CD4-positive, alpha-beta T cell treated with Interleukin-1 beta for 1 hour (primary cell): Measurements from ENCODE around the gene IGLL1.
"Not testable (repeated sequence)": the region's sequence is repeated elsewhere in the genome, so short reads cannot be mapped to it uniquely, and the experiment has no call there.

Source experiments
- DNase-seq, 2 donors: peaks; one replicate each; pipeline ENCODE4 v3.0.0-alpha.2; 2020 to 2022

IGLL1 gene

DNA sequence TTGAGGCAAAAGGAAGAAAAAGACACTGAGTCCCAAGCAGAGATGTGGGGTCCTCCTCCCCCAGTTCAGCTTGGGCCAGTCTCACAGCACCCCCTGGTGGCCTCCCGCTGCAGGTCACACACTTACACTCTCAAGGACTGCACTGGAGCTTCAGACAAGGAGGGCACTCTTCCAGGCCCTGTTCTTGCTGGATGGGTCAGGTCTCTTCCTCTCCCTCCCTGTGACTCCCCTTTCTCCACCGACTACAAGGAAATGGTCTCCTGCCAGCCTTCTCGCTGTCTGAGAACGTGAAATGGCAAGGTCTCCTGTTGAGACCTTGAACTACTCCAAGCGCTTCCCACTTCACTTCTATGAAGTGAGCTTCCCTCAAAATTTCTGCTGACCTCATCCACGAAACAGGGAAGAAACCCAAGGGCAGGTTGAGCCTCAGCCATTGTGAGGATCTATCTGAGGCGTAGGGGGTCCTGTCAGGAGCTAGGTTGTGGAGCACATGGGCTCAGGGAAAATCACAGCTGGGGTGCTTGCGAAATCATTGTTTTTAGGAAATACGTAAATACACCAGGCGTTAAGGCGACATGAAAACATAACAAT lies 11.2 kb upstream of the IGLL1 start:
- DNase-seq, result peak; percentile 41 to 47

DNA sequence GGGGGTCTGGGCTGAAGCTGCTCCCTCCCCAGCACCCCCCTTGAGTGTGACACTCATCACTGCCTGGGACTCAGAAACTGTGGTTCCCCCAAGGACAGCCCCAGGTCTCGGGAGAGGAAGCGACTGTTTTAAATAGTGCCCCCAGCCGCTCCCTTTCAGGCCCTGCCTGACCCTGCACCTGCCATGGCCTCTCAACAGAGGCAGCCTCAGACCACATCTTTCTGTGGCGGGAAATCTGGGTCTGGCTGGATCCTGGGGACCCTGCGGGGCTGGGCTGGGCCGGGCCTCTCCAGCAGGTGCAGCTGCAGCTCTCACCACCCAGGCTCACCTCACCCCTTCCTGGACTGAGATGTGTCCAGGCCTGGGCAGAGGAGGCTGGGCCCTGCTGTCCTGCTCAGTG lies 3.7 kb upstream of the IGLL1 start:
- no peak for DNase-seq

DNA sequence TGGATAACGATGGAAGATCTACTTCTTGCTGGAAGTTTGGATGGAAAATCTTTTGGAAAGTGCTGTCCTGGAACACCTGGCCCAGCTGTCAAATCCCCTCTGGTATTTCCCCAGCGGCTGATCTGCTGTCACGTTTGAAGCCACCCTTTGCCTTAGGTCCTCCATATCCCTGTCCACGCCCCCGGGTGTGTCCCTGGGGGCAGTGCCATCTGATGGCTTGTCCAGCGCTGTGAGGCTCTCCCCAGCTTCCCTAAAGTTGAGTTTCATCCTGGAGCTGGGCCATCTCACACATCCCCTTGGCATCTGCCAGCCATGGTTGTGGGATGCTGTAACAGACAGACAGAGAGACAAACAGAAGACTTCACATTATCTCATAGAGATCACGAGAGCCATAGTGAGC lies 3.1 kb upstream of the IGLL1 start:
- DNase-seq, result no peak

DNA sequence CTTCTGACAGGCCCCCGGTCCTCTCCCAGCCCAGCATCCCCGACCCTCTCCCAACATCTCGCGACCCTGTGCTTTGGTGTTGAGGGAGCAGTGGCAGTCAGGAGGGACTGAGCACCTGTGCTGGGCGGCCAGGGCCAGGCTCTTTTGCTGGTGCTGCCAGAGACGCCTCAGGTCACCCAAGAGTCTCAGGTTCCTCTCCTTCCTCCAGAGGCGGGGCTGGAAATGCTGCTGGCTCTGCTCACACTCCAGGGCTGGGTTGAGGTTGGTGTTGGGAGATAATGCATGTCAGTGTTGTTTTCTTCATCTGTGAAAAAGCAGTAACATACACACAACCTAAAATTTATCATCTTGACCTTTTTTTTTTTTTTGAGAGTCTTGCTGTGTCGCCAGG lies 1.2 kb upstream of the IGLL1 start:
- no peak for DNase-seq

DNA sequence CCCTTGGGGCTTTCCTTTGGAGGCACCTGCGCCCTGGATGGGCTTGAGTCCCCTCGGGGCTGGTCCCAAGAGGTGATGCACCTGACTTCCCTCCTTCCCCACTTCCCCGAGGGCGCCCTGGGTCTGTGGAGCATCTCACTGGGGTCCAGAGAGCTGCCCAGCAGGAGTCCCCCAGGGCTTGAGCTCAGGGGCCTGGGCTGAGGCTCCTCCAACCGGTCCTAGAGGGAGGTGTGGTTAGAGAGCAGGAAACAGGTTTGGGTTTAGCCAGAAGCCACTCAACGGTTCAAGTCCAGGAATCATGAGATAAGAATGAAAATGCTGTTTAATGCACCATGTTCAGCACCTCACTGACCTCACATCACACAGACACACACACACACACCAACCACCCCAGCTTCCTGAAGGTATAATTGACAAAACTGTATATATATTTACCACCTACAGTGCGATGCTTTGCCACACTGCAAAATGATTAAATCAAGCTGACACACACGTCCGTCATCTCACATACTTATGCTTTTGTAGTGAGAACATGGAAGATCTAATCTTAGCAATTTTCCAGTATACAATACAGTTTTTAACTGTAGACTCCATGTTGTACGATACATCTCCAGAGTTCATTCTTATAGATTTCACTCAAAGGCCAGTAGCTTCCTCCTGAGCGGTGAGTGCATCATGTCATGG lies 628 bp upstream of the IGLL1 start:
- no peak for DNase-seq

DNA sequence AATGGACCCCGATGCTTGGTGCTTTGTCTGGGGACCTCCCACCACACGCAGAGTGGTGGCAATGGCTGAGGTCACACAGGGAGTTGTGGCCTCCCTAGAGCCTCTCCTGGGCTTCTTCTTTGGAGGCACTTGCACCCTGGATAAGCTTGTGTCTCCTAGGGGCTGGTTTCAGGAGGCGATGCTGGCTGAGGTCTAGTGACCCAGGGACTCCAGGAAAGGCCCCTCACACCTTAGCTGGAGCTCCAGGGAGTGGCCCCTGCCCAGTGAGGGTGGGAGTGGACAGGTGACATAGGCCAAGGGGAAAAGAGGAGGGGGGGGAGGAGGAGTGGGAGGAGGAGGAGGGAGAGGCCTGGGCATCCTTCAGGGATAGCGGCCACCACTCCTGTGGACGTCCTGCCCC lies 810 bp downstream of the IGLL1 start:
- no peak for DNase-seq

DNA sequence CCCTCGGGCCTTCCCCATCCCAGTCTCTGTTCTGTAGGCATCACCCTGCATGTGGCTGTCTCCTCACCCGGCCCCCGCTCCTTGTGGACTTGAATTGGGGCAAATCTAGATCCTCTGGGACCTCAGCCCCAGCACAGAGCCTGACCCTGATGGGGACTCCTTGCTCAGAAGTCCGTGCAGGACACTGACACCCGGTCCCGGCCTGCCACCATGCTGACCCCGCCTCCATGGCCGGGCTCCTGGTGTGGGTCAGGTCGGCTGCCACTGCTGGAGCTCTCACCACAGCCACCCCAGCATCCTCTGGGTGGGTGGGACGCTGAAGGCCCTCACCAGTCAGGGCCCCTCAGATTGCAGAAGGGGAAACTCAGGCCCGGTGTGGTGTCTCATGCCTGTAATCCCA lies 1.8 kb downstream of the IGLL1 start:
- DNase-seq, result no peak

DNA sequence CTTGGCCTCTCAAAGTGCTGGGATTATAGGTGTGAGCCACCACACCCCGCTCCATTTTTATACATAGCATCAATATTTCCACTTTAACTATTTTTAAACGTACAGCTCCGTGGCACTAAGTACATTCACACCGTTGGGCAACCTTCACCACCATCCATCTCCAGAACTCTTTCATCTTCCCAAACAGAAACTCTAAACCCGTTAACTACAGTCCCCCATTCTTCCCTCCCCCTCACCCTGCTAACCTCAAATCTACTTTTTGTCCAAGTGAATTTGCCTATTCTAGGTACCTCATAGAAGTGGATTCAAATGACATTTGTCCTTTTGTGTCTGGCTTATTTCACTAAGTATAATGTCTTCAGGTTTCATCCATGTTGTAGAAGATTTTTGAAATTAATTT lies 3.4 kb downstream of the IGLL1 start:
- DNase-seq, result no peak

DNA sequence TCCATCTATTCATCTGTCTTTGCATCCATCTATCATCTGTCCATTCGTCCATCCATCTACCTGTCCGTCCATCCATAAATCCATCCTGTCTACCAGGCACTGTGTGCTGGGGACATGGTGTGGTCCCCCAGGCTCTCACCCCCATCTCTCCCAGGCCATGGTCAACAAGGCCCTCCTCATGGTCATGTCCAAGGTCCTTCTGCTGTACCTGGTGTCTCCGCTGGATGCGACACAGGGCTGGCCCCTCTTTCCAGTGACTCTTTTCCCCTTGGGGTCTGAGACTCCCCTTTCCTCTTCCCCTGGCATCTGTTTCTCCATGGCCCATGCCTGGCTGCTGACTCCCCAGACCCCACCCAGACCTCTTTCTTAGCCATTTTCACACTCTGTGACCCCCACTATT lies 4.5 kb downstream of the IGLL1 start:
- DNase-seq, result no peak

DNA sequence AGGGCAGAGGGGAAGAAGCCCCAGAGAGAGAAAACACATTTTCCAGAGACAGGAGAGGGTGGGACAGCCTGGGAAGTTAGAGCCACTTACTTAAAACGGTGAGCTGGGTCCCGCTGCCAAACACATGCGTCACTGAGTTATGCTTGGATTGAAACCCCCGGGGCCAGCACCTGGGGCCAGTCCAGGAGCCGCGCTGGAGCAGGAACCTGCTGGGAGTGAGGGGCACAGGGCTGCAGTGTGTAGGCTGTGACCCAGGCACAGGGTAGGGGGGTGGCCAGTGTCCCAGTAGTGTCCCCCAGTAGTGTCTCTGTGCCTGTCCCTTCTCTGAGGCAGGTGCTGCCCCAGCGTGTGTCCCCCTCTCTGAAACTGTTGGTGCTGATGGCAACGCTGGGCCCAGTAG lies 5.2 kb downstream of the IGLL1 start:
- no peak for DNase-seq

DNA sequence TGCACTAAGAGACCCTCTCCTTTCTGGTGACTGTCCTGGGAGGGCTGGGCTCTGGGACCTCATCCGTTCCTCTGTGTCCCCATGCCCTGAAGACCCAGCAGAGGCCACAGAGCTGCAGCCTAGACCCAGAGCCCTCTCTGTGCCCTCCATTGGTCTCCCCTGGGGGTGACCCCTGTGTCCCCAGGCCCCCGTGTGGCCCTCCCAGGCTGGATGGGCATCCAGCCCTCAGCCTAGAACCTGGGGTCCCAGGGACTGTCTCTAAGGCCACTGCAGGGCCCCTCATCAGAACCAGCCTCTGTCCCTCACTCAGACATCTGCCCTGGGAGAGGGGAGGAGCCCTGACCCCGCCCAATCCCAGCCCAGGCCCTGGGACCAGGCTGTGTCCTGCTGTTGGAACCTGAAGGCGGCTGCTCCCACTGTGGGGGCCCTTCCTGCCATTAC lies 5.7 kb downstream of the IGLL1 start:
- no peak for DNase-seq

DNA sequence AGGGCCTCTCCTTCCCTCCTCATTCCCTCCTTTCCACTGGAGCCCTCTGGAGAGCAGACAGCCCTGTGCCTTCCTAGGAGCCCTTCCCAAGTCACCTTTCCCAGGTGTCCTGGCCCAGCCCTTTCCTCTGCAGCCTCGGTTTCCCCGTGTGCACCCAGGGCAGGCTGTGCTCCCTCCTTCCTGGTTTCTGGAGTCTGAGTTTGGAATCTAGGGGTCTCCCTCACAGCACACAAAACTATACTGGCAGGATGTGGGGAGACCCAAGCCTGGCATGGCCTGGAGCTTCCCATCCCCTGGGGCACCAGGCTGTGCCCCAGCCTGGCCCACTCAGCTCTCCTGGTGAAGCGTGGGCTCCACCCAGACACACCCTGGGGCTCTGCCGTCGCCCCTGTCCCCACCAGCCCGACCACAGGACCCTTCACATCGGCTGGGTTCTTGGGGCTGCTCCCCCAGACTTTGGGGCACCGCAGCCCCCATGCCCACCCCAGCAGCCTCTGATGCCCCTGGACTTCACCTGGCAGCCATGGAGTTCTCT lies 6.3 kb downstream of the IGLL1 start:
- not testable (repeated sequence) for DNase-seq

DNA sequence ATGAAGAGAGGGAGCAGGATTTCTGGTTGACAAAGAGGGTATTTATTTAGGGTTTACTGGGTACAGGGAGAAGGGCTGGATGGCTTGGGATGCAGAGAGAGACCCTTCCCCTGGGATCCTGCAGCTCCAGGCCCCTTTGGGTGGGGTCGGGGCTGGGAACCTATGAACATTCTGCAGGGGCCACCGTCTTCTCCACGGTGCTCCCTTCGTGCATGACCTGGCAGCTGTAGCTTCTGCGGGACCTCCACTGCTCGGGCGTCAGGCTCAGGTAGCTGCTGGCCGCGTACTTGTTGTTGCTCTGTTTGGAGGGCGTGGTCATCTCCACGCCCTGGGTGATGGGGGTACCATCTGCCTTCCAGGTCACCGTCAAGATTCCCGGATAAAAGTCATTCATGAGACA lies 7.0 kb downstream of the IGLL1 start:
- not testable (repeated sequence) for DNase-seq

DNA sequence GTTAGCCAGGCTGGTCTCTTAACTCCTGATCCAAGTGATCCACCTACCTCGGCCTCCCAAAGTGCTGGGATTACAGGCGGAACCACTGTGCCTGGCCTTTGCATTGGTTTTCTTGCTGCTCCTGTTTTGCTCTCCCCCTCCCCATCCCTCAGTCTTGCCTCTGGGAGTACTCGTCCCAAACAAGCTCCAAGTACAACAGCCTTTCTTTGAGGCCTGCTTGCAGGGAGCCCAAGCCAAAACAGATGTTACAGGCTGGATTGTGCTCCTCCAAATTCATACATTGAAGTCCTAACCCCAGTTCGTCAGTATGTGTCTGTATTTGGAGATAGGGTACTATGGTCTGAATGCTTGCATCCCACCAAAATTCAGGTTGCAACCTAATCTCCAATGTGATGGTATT lies 8.6 kb downstream of the IGLL1 start:
- no peak for DNase-seq

DNA sequence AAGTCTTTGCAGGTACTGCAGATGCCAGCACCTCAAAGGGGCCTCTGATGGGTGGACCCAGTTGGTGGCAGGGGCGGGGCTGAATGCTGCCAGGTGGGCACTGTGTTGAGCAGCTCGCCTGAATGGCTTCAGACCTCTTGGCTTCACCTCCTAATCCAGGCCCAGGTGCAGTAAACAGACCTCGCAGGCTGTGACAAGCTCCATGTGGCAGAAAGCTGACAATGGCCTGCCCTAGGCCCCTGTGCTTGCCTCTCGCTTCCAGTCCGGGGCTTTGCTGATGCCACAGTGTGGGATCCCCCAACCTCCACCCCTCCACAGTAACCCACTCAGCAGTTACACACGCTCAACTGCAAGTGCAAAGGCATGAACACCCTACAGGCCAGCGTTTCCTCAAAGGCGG lies 9.4 kb downstream of the IGLL1 start:
- no peak for DNase-seq

DNA sequence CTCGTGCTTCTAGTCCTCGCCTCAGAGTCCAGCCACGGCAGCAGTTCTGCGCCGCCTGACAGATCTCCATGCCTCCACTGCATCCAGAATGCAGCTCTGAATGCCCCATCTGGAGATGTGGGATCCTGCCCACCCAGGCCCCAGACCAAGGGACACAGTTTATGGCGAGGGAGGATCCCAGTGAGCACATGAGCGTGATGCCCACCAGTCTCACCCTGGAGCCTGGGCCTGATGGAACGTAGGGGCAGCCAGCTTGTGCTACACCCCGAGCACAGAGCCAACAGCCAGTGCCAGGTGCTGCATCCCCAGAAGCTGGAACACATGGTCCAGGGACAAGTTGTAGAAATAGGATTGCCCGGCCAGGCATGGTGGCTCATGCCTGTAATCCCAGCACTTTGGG lies 10.4 kb downstream of the IGLL1 start:
- DNase-seq, result no peak

DNA sequence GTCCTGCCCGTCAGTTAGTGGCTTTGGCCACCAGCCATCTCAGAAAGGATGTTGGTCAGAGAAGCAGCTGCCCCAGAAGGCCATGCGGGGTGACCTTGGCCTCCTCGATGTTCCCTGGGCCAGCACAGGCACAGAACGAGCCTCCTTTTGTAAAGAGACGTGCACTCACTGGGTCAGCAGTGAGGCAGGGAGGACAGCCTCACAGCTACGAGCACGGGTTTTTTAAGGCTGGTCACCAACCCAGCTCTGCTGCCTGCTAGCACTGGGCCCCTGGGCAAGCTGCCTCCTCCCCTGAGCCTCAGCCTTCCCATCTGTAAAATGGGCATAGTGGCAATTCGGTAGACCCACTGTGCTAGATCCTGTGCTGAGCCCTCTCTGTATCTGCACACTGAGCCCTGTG lies 10.8 kb downstream of the IGLL1 start:
- DNase-seq, result no peak

DNA sequence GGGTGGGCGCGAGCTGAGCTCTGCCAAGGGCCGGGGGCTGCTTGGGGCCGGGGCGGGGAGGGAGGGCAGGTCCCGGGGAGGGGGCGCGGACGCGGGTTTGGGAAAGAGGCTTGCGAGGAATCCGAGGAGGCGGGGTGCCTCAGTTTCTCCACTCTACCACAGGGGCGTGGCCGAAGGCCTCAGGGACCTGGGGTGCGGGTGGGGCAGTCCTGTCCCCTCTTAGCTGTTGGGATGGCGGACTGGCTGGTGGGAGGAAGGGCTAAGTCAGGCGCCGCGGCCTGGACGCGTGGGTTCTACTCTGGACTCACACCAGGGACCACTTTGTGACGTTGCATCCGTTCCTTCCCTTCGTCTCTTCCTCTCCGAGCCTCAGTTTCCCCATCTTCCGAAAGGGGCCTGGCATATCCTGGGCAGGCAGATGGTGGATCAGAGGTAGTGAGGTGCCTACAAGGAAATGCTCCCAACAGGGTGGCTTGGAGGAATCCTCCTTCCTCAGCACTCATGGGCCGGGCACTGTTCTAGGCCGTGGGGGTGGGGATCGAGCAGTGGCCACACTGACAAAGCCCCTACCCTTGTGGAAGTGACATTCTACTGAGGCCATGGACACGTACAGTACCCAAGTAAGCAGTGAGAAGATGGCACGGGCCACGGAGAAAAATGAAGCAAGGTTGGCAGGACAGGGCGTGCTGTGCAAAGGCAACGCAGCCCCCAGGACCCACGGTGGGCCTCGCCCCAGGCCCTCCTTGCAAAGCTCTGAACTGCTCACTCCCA lies 13.2 kb downstream of the IGLL1 start:
- no peak for DNase-seq

DNA sequence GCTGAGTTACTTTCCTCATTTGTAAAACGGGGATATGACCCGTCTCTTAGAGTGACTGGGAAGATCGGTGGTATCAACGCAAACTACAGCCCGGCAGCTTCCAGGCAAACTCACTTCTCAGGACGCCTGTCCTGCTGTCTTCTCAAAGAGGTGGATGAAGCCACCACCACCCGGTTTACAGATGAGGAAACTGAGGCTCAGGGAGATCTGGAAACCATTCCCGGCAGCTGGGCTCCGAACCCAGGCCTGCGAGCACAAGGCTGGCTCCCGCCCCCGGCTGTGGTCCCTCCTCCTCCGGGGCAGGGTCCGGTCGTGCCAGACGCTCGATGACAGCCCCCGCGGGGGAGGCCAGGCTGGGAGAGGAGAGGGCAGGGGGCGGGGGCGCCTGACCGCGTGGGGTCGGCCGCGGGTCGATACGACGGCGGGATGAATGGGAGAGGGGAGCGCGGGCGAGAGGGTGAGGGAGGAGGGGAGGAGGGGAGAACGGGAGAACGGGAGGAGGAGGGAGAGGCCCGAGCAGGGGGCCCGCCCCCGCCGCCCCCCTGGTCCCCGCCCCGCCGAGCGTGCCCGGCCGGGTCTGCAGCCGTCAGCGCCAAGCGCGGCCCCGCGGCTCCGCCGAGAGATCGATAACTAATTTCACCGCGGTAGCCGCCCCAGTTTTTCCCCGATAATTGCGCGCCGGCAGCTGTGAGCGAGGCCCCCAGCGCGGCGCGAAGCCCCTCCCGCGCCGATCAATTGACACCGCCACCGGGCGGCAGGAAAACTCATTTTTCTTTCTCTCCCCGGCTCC lies 14.0 kb downstream of the IGLL1 start:
- DNase-seq, result no peak

DNA sequence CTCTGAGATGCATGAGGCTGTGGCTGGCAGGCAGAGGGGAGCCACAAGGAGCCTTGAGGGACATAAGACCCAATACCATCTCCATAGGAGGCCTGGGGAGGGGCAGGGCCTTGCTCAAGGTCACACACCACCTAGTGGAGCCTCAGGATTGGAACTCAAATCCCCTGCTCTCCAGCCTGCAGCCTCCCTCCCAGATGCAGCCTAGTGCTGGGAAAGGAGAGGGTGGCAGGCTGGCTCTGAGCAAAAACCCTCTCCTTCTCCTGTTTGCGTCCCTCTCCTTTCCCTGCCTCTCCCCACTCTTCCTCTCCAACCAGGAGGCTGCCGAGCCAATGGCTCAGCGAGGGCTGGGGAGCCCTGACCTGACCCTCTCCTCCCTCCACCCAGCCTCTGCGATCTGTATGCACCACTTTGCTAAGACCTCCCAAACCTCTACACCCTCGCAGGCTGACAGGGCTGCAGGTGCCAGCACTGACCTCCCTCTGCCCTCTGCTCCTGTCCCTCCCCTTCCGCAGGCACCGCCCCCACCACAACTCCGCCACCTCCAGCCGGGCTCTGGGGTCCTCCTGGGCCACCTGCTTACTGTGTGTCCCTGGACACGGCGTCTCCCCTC lies 14.7 kb downstream of the IGLL1 start:
- no peak for DNase-seq

DNA sequence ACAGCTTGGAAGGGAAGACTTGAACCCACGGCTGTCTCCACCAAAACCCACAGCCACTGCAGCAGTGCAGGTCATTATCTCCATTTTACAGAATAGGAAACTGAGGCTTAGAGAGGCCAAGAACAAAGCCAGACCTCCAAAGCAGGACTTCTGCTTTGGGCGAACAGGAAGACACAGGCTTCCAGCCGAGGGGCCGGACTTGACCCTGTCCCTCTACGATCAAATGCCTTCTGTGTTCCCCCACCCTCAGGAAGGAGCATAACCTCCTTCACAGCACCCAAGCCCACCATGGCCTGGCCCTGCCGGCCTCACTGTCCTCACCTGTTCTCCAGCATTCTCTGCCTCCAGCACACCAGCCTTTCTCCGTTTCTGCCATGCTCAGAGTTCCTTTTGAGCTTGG lies 15.8 kb downstream of the IGLL1 start:
- DNase-seq, result no peak

DNA sequence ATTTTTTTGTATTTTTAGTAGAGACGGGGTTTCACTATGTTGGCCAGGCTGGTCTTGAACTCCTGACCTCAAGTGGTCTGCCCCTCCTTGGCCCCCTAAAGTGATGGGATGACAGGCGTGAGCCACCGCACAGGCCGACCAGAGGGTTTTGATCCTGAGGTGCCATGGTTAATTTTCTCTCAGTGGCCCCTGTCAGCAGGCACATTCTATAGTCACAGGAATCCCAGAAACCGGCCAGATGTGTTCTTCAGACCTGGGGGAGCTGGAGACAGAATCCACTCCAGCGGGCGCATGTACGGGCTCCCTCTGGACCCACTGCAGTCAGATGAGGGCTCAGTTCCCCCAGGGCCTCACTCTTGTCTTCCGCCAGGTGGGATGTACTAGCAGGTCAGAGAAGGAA lies 17.0 kb downstream of the IGLL1 start:
- no peak for DNase-seq

DNA sequence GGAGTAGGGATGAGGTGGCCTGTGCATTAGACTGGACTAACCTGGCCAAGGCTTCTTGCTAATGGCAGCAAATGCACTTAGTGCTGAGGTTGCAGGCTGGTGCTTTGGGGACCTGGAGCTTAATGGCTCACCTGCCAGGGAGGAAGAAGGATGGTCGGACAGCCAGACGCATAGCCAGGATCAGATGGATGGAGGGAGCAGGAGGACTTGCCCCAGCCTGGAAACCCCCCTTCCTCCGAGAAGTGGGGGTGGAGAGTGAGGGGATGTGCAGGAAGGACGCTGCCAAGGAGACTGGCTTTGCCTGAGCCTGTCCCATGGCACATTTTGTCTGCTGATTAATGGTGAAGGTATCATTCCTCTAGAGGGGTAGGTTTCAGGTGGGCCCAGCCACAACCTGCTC lies 17.9 kb downstream of the IGLL1 start:
- no peak for DNase-seq
